Sigmoid colon (tissue), 4 donors: ENCODE data around the gene FGF3.

Experiments
- EP300 ChIP-seq, 4 donors: sonication (generic); formaldehyde crosslinking; IDR thresholded peaks; one replicate each; pipeline ENCODE4 v1.6.1; 2017; ENCODE audit warnings: antibody characterized with exemption in 4 of 4
- POLR2A ChIP-seq, 2 donors: fragments of 450-650 bp; IDR thresholded peaks; one replicate each; pipeline ENCODE4 v1.6.1; 2016; ENCODE audit warnings: antibody characterized with exemption in 2 of 2, mild to moderate bottlenecking in 2 of 2, moderate library complexity in 2 of 2
- POLR2AphosphoS5 ChIP-seq, 4 donors: sonication (generic); formaldehyde crosslinking; IDR thresholded peaks; one replicate each; pipeline ENCODE4 v1.6.1; 2017; ENCODE audit warnings: antibody characterized with exemption in 4 of 4
- TF ChIP-seq, protein P1 (sequence below), 4 experiments: fragments of 450-650 bp in 3 of 4; fragments of 200-600 bp in 1 of 4; IDR thresholded peaks; one replicate each; pipeline ENCODE4 v1.5.1; 2016 to 2019; ENCODE audit warnings: antibody characterized with exemption in 4 of 4, mild to moderate bottlenecking in 3 of 4, moderate library complexity in 2 of 4

DNA sequence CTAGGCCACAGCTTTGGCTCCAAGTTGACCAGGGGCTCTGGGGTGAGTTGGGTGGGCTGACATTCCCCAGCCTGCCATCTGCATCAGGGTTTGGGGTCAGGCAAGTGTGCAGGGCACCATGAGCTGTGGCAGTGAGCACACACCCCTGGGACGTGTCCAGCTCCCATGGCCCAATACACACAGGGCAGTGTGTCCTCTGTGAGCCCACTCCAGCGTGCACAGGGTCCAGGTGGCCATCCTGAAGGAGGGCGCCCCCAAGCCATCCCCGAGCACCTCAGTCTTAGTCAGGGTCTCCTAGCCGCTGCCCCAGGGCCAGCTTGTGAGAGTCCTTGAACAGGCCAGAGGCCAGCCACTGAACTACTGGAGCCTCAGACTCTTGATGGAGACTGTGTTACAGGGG is 1.2 kb upstream of the FGF3 start:
- TF ChIP-seq, protein P1, sequence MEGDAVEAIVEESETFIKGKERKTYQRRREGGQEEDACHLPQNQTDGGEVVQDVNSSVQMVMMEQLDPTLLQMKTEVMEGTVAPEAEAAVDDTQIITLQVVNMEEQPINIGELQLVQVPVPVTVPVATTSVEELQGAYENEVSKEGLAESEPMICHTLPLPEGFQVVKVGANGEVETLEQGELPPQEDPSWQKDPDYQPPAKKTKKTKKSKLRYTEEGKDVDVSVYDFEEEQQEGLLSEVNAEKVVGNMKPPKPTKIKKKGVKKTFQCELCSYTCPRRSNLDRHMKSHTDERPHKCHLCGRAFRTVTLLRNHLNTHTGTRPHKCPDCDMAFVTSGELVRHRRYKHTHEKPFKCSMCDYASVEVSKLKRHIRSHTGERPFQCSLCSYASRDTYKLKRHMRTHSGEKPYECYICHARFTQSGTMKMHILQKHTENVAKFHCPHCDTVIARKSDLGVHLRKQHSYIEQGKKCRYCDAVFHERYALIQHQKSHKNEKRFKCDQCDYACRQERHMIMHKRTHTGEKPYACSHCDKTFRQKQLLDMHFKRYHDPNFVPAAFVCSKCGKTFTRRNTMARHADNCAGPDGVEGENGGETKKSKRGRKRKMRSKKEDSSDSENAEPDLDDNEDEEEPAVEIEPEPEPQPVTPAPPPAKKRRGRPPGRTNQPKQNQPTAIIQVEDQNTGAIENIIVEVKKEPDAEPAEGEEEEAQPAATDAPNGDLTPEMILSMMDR (IDR thresholded peaks at IDR 0.05), result no peak
- TF ChIP-seq POLR2AphosphoS5 (IDR thresholded peaks at IDR 0.05), result no peak
- no peak for TF ChIP-seq EP300 (IDR thresholded peaks at IDR 0.05)
- TF ChIP-seq POLR2A (IDR thresholded peaks at IDR 0.05), result no peak
